OCI-LY7 (cell line): ENCODE results near the gene EXOSC7. TPM values are rescaled to one million over a fixed set of nuclear protein-coding genes. Genes with fewer than 3 reads are reported as not detected.

Source experiments
- BruUV-seq: library from RNA; stranded (reverse); fragments of 400-500 nt; replicated peaks from 2 replicates; lab custom pipeline; 2021; lab: Mats Ljungman, UMichigan
- CTCF ChIA-PET: fragments of 300-600 bp; sonication (Branson Sonifier 250); formaldehyde crosslinking; loops from one replicate; lab custom pipeline; 2022; ENCODE audit warnings: antibody characterized with exemption; ENCODE audit not compliant: unreplicated experiment; lab: Charles Lee
- POLR2A ChIA-PET: fragments of 300-600 bp; sonication (Branson Sonifier 250); formaldehyde crosslinking; loops from one replicate; lab custom pipeline; 2022; ENCODE audit warnings: antibody characterized with exemption; lab: Charles Lee
- DNase-seq: peaks from one replicate; pipeline ENCODE4 v3.0.0-alpha.2; 2015; ENCODE audit warnings: low spot score
- H2AFZ ChIP-seq: fragments of 200-600 bp; sonication (generic), shearing (Covaris generic); 2 replicates; pipeline ENCODE4 v1.6.1; 2014; ENCODE audit warnings: mild to moderate bottlenecking, antibody characterized with exemption, low read length, moderate library complexity
- H3K27ac ChIP-seq: fragments of 200-600 bp; sonication (generic); 2 replicates; pipeline ENCODE4 v1.5.1; 2014; ENCODE audit warnings: mixed run types, low read depth, mild to moderate bottlenecking, moderate library complexity, low read length, inconsistent platforms; ENCODE audit not compliant: poor library complexity, severe bottlenecking
- H3K36me3 ChIP-seq: fragments of 200-600 bp; sonication (generic); 2 replicates; pipeline ENCODE4 v1.6.1; 2014; ENCODE audit warnings: mild to moderate bottlenecking, antibody characterized with exemption, low read length, moderate library complexity, mixed read lengths; ENCODE audit not compliant: insufficient read depth
- H3K4me1 ChIP-seq: fragments of 200-600 bp; sonication (generic); 2 replicates; pipeline ENCODE4 v1.5.1; 2014; ENCODE audit warnings: mild to moderate bottlenecking, low read length; ENCODE audit not compliant: insufficient read depth, poor library complexity, severe bottlenecking
- H3K4me2 ChIP-seq: fragments of 200-600 bp; sonication (generic); 2 replicates; pipeline ENCODE4 v1.6.1; 2014; ENCODE audit warnings: mild to moderate bottlenecking, low read length
- H3K4me3 ChIP-seq: fragments of 200-600 bp; sonication (generic); 2 replicates; pipeline ENCODE4 v1.5.1; 2014; ENCODE audit warnings: mild to moderate bottlenecking, low read depth, low read length; ENCODE audit not compliant: poor library complexity, severe bottlenecking
- H3K79me2 ChIP-seq: fragments of 200-600 bp; sonication (generic); 2 replicates; pipeline ENCODE4 v1.6.1; 2016; ENCODE audit warnings: low read depth, mild to moderate bottlenecking, low read length, moderate library complexity, mixed read lengths; ENCODE audit not compliant: insufficient read depth
- H3K9me2 ChIP-seq: fragments of 200-600 bp; sonication (generic); 2 replicates; pipeline ENCODE4 v1.6.1; 2016; ENCODE audit warnings: mild to moderate bottlenecking, low read length, mixed read lengths; ENCODE audit not compliant: insufficient read depth
- H3K9me3 ChIP-seq: fragments of 200-600 bp; sonication (generic); 2 replicates; pipeline ENCODE4 v1.6.1; 2014; ENCODE audit warnings: mild to moderate bottlenecking, mixed run types, low read length, mixed read lengths
- H4K20me1 ChIP-seq: fragments of 200-600 bp; sonication (generic); 2 replicates; pipeline ENCODE4 v1.6.1; 2014; ENCODE audit warnings: mild to moderate bottlenecking, antibody characterized with exemption, low read length, moderate library complexity, mixed read lengths; ENCODE audit not compliant: insufficient read depth
- EZH2phosphoT487 ChIP-seq: fragments of 200-600 bp; sonication (generic); IDR thresholded peaks from 2 replicates; pipeline ENCODE4 v1.6.1; 2018; ENCODE audit warnings: low read depth, borderline replicate concordance, mild to moderate bottlenecking, mixed run types, antibody characterized with exemption, low read length, moderate library complexity, mixed read lengths
- intact Hi-C: fragments of 100-400 bp; cut with micrococcal nuclease; formaldehyde crosslinking; loops from one replicate; pipeline ENCODE4 v1.10.0; 2022; ENCODE audit not compliant: unreplicated experiment
- total RNA-seq, 2 experiments: library from RNA; depleted of rRNA in 1 of 2; stranded (reverse); fragments of >200 nt in 1 of 2; shearing (Covaris generic) in 1 of 2; gene quantifications; 2 replicates each; pipeline ENCODE4 v1.2.3, GENCODE V29; 2014 to 2022
- TF ChIP-seq, protein P1 (sequence below): fragments of 200-600 bp; sonication (generic); conservative IDR thresholded peaks from 2 replicates; pipeline ENCODE4 v1.5.1; 2014; ENCODE audit warnings: mild to moderate bottlenecking, antibody characterized with exemption, low read length, moderate library complexity, mixed read lengths

EXOSC7 gene
- total RNA-seq, 2 experiments from 2014 or later = 60.3 to 65.3 TPM

DNA sequence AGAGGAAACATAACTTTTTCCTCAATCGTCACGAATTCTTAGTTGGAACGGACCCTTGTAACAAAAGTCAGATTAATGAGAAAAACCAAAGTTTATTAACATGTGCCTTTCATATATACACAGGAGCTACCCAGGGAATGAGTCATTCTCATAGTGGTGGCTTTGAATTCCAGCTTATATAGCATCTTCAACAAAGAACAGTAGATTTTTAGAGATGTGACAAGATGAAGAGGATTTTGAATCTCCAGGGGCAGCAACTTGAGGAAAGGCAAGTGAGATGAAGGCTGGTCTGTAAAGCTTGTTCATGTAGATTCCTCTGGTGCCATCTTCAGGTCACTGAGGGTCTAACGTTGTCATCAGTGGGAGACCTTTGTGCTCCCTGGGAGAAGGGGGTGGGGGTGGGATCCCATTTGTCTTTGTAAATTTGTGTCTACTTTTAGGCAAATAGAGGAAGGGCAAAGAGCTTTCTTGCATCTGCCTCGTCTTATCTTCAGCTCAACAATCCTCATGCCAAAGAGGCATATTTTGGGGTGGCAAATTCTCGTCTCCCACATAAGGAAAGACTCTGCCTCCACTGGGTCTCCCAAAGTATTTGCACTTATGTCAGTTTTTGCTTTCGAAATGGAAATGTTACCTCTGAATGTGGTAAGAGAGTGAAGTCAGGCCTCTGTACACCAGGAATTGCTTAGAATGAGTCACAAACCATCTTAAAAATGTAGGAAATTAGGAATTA lies 79.5 kb downstream of the EXOSC7 start:
- no peaks in the 10 kb centered on the region for H3K9me2 ChIP-seq
- no TSS peak for BruUV-seq
- CTCF ChIA-PET = interaction anchor here (0.5 kb wide), 1 partner anchor 25 kb away, joined by 3 read pairs; no protein-coding TSS in a partner anchor
- no peaks in the 10 kb centered on the region for H3K36me3 ChIP-seq
- TF ChIP-seq, protein P1, sequence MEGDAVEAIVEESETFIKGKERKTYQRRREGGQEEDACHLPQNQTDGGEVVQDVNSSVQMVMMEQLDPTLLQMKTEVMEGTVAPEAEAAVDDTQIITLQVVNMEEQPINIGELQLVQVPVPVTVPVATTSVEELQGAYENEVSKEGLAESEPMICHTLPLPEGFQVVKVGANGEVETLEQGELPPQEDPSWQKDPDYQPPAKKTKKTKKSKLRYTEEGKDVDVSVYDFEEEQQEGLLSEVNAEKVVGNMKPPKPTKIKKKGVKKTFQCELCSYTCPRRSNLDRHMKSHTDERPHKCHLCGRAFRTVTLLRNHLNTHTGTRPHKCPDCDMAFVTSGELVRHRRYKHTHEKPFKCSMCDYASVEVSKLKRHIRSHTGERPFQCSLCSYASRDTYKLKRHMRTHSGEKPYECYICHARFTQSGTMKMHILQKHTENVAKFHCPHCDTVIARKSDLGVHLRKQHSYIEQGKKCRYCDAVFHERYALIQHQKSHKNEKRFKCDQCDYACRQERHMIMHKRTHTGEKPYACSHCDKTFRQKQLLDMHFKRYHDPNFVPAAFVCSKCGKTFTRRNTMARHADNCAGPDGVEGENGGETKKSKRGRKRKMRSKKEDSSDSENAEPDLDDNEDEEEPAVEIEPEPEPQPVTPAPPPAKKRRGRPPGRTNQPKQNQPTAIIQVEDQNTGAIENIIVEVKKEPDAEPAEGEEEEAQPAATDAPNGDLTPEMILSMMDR = peak; percentile 71
- TF ChIP-seq EZH2phosphoT487 = no peak
- H3K9me3 ChIP-seq = no peaks in the 10 kb centered on the region
- no peaks in the 10 kb centered on the region for H3K79me2 ChIP-seq
- no peaks in the 10 kb centered on the region for H4K20me1 ChIP-seq
- DNase-seq = peak; percentile 32
- H3K4me2 ChIP-seq = no peak overlapping the region
- no peak overlapping the region for H3K27ac ChIP-seq
- no peaks in the 10 kb centered on the region for H3K4me1 ChIP-seq
- H3K4me3 ChIP-seq = no peak overlapping the region
- no peak overlapping the region for H2AFZ ChIP-seq
- POLR2A ChIA-PET = interaction anchor here (0.7 to 1.6 kb wide), 2 partner anchors 14 to 212 kb away, joined by 3 to 4 read pairs; no protein-coding TSS in a partner anchor
- intact Hi-C loops = no loop called here

DNA sequence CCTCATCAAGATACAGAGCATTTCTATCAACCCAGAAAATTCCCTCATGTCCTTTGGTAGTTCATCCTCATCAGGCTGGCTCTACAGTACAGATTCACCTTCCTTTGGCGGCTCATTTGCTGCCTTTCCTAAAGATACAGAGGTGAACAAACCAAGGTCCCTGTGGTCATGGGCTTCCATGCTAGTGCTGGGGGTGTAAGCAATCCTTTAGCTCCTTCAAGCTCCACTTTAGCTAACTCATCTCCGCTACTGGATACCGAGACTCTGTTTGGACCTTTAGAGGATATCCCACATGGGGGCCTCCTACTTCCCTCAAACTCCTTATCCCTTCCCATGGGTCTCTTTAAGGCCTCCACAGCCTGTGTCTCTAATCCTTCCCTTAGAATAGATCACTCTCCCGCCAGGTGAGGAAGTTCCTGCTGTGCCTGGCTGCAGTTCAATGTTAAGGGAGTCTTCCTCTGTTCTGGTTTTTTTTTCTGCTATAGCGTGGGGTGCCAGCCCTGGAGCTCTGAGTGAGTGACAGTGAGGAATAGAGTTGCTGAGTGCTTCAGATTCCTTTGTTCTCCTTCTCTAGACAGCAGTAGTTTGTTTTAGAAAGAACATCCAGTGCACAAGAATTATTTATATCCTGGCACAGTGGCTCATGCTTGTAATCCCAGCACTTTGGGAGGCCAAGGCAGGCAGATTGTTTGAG lies 80.7 kb downstream of the EXOSC7 start:
- no peaks in the 10 kb centered on the region for H3K79me2 ChIP-seq
- intact Hi-C loops = no loop called here
- H3K4me3 ChIP-seq = no peak overlapping the region
- H3K27ac ChIP-seq = no peak overlapping the region
- no peaks in the 10 kb centered on the region for H3K9me2 ChIP-seq
- H4K20me1 ChIP-seq = no peaks in the 10 kb centered on the region
- H2AFZ ChIP-seq = no peak overlapping the region
- H3K36me3 ChIP-seq = no peaks in the 10 kb centered on the region
- no peak overlapping the region for H3K4me2 ChIP-seq
- BruUV-seq = no TSS peak
- ChIA-PET POLR2A (interaction anchor here (0.6 to 1.6 kb wide), 2 partner anchors 15 to 59 kb away, joined by 3 to 4 read pairs; no protein-coding TSS in a partner anchor), CTCF (interaction anchor here (0.9 kb wide), 1 partner anchor 252 kb away, joined by 3 read pairs; no protein-coding TSS in a partner anchor)
- H3K9me3 ChIP-seq = no peaks in the 10 kb centered on the region
- no peaks in the 10 kb centered on the region for H3K4me1 ChIP-seq
- no peak for DNase-seq
- TF ChIP-seq EZH2phosphoT487 = no peak
- TF ChIP-seq, protein P1 = no peak
